Activated T-cell treated with anti-CD3 and anti-CD28 coated beads, Interleukin-2, amount 50 U/mL, for 1 hour (primary cell): Measurements from ENCODE around the gene MIER1.
"Not testable (repeated sequence)": the region's sequence is repeated elsewhere in the genome, so short reads cannot be mapped to it uniquely, and the experiment has no call there.

Experiments used
- DNase-seq: peaks from one replicate; pipeline ENCODE4 v3.0.0-alpha.2; 2020

MIER1 gene

GRCh38 chr1:66940981-66941380 lies 16.2 kb downstream of the MIER1 start:
- no peak for DNase-seq

GRCh38 chr1:66943361-66943969 lies 18.7 kb downstream of the MIER1 start:
- no peak for DNase-seq

GRCh38 chr1:66944330-66945274 lies 19.8 kb downstream of the MIER1 start:
- DNase-seq: no peak

- no peak for DNase-seq
Observed at GRCh38 chr1:66945316-66945715, 20.5 kb downstream of the MIER1 start.

GRCh38 chr1:66947267-66947666 lies 22.5 kb downstream of the MIER1 start:
- DNase-seq: no peak

- no peak for DNase-seq
Observed at GRCh38 chr1:66951513-66951912, 26.7 kb downstream of the MIER1 start.

- no peak for DNase-seq
Observed at GRCh38 chr1:66954208-66954607, 29.4 kb downstream of the MIER1 start.

GRCh38 chr1:66957938-66958337 lies 33.1 kb downstream of the MIER1 start:
- no peak for DNase-seq

- DNase-seq: not testable (repeated sequence)
Observed at GRCh38 chr1:66966188-66966873, 41.5 kb downstream of the MIER1 start.

- DNase-seq: no peak
Observed at GRCh38 chr1:66968574-66968973, 43.8 kb downstream of the MIER1 start.

GRCh38 chr1:66978201-66978600 lies 53.4 kb downstream of the MIER1 start:
- DNase-seq: no peak

GRCh38 chr1:66979621-66980020 lies 54.8 kb downstream of the MIER1 start:
- not testable (repeated sequence) for DNase-seq

- DNase-seq: no peak
Observed at GRCh38 chr1:66980745-66981367, 56.1 kb downstream of the MIER1 start.

GRCh38 chr1:66981679-66982078 lies 56.9 kb downstream of the MIER1 start:
- no peak for DNase-seq

GRCh38 chr1:66982561-66983260 lies 57.9 kb downstream of the MIER1 start:
- DNase-seq: no peak

GRCh38 chr1:66984491-66984890 lies 59.7 kb downstream of the MIER1 start:
- DNase-seq: no peak

- no peak for DNase-seq
Observed at GRCh38 chr1:66985835-66986234, 61.0 kb downstream of the MIER1 start.

- DNase-seq: no peak
Observed at GRCh38 chr1:66993076-66993475, 68.3 kb downstream of the MIER1 start.

GRCh38 chr1:66996018-66996682 lies 71.4 kb downstream of the MIER1 start:
- DNase-seq: peak; percentile 52

GRCh38 chr1:66998972-66999371 lies 74.2 kb downstream of the MIER1 start:
- no peak for DNase-seq

GRCh38 chr1:66999640-67000400 lies 75.0 kb downstream of the MIER1 start:
- DNase-seq: no peak
